Cardiac muscle cell (in vitro differentiated cells and primary cell): ENCODE measurements around the gene HS2ST1. TPM values are rescaled to one million over a fixed set of nuclear protein-coding genes. Genes with fewer than 3 reads are reported as not detected.

Source experiments
- DNase-seq, 2 donors: peaks; one replicate each; pipeline versions ENCODE4 v3.0.0 to v3.0.0-alpha.2; 2010 to 2017; ENCODE audit warnings: low read depth in 1 of 2, low spot score in 1 of 2
- H3K27ac ChIP-seq: fragments of 200-600 bp; sonication (generic); 2 replicates; pipeline ENCODE4 v1.5.1; 2016
- H3K27me3 ChIP-seq: fragments of 200-600 bp; sonication (generic); 2 replicates; pipeline ENCODE4 v1.6.0; 2016; ENCODE audit warnings: control low read depth
- H3K36me3 ChIP-seq: fragments of 200-600 bp; sonication (generic); 2 replicates; pipeline ENCODE4 v1.5.1; 2016; ENCODE audit warnings: control low read depth
- H3K4me1 ChIP-seq: fragments of 200-600 bp; sonication (generic); 2 replicates; pipeline ENCODE4 v1.8.1; 2017; ENCODE audit warnings: low read depth, mild to moderate bottlenecking, mixed run types
- H3K4me3 ChIP-seq: fragments of 200-600 bp; sonication (generic); 2 replicates; pipeline ENCODE4 v1.5.1; 2016; ENCODE audit warnings: mild to moderate bottlenecking
- H3K9me3 ChIP-seq: fragments of 200-600 bp; sonication (generic); 2 replicates; pipeline ENCODE4 v1.5.1; 2017; ENCODE audit warnings: low read depth, mild to moderate bottlenecking, control low read depth
- CTCF ChIP-seq: IDR thresholded peaks from 2 replicates; pipeline ENCODE4 v1.5.1; 2012; ENCODE audit warnings: low read depth, mild to moderate bottlenecking, low read length
- polyA plus RNA-seq: library from polyadenylated mRNA; unstranded; fragments of >200 nt; fragmentation: Nextera tagmentation; extraction: Ambion mirVana; gene quantifications from 2 replicates; pipeline ENCODE4 v1.2.1, GENCODE V29; 2016
- total RNA-seq: library from RNA; depleted of rRNA; stranded (reverse); fragments of >200 nt; gene quantifications from 2 replicates; pipeline ENCODE4 v1.2.3, GENCODE V29; 2016

Gene HS2ST1
- total and polyA plus RNA-seq, 2 experiments from 2014 or later: 13.9 to 19.0 TPM

GRCh38 chr1:86948212-86948611 is 33.8 kb downstream of the HS2ST1 start:
- peaks cover 20% of the 10 kb centered on the region for H3K4me1 ChIP-seq
- no peak for TF ChIP-seq CTCF
- no peaks in the 10 kb centered on the region for H3K36me3 ChIP-seq
- DNase-seq: peak; percentile 4 to 38
- H3K4me3 ChIP-seq: no peak overlapping the region
- no peaks in the 10 kb centered on the region for H3K9me3 ChIP-seq
- no peak overlapping the region for H3K27ac ChIP-seq
- no peaks in the 10 kb centered on the region for H3K27me3 ChIP-seq

GRCh38 chr1:86950712-86951419 is 36.4 kb downstream of the HS2ST1 start:
- no peaks in the 10 kb centered on the region for H3K27me3 ChIP-seq
- no peak for TF ChIP-seq CTCF
- H3K4me3 ChIP-seq: no peak overlapping the region
- peak in 1 of 2 donors; percentile 30 for DNase-seq
- H3K36me3 ChIP-seq: no peaks in the 10 kb centered on the region
- H3K4me1 ChIP-seq: peaks cover 26% of the 10 kb centered on the region
- no peaks in the 10 kb centered on the region for H3K9me3 ChIP-seq
- no peak overlapping the region for H3K27ac ChIP-seq

- Histone ChIP-seq H3K36me3 (no peaks in the 10 kb centered on the region), H3K4me1 (peaks cover 26% of the 10 kb centered on the region), H3K27me3 (no peaks in the 10 kb centered on the region), H3K4me3 (no peak overlapping the region), H3K27ac (no peak overlapping the region), H3K9me3 (no peaks in the 10 kb centered on the region)
- TF ChIP-seq CTCF: no peak
- no peak for DNase-seq
These were observed 37.0 kb downstream of the HS2ST1 start for GRCh38 chr1:86951430-86951829.

- no peak overlapping the region for H3K4me3 ChIP-seq
- H3K9me3 ChIP-seq: no peaks in the 10 kb centered on the region
- DNase-seq: peak in 1 of 2 donors; percentile 73
- no peaks in the 10 kb centered on the region for H3K27me3 ChIP-seq
- no peak overlapping the region for H3K27ac ChIP-seq
- no peaks in the 10 kb centered on the region for H3K36me3 ChIP-seq
- peaks cover 10% of the 10 kb centered on the region for H3K4me1 ChIP-seq
- no peak for TF ChIP-seq CTCF
These were observed 38.7 kb downstream of the HS2ST1 start for GRCh38 chr1:86953167-86953566.

- TF ChIP-seq CTCF: no peak
- no peaks in the 10 kb centered on the region for H3K36me3 ChIP-seq
- H3K4me1 ChIP-seq: peaks cover 10% of the 10 kb centered on the region
- no peaks in the 10 kb centered on the region for H3K9me3 ChIP-seq
- no peak overlapping the region for H3K27ac ChIP-seq
- no peak overlapping the region for H3K4me3 ChIP-seq
- no peak for DNase-seq
- H3K27me3 ChIP-seq: no peaks in the 10 kb centered on the region
These were observed 41.2 kb downstream of the HS2ST1 start for GRCh38 chr1:86955678-86956077.
